HL-60/S4 (cell line): Measurements from ENCODE around the gene HPCAL1.

Experiments used
- in situ Hi-C: fragments of 300-500 bp; cut with MboI; formaldehyde crosslinking; loops from 2 replicates; pipeline ENCODE4 v1.14.3; 2022; ENCODE audit warnings: low sequenced_read_pairs

HPCAL1 gene

GRCh38 chr2:10415048-10415447 is 112.3 kb downstream of the HPCAL1 start:
- in situ Hi-C loops = loop anchor here (10.0 kb wide), 1 partner anchor 280 kb away; no protein-coding TSS in a partner anchor

GRCh38 chr2:10415640-10416039 is 112.9 kb downstream of the HPCAL1 start:
- in situ Hi-C loops = loop anchor here (10.0 kb wide), 1 partner anchor 281 kb away; no protein-coding TSS in a partner anchor

- in situ Hi-C loops = loop anchor here (10.0 kb wide), 1 partner anchor 283 kb away; no protein-coding TSS in a partner anchor
Observed at GRCh38 chr2:10417551-10418335, 115.0 kb downstream of the HPCAL1 start.

- in situ Hi-C loops = loop anchor here (10.0 kb wide), 1 partner anchor 285 kb away; no protein-coding TSS in a partner anchor
Observed at GRCh38 chr2:10419553-10420257, 117.0 kb downstream of the HPCAL1 start.

- in situ Hi-C loops = no loop called here
Observed at GRCh38 chr2:10422251-10422650, 119.5 kb downstream of the HPCAL1 start.

- in situ Hi-C loops = no loop called here
Observed at GRCh38 chr2:10422732-10423399, 120.2 kb downstream of the HPCAL1 start.

GRCh38 chr2:10423400-10423774 is 120.7 kb downstream of the HPCAL1 start:
- in situ Hi-C loops = no loop called here

GRCh38 chr2:10424051-10424450 is 121.3 kb downstream of the HPCAL1 start:
- in situ Hi-C loops = no loop called here

GRCh38 chr2:10424916-10425505 is 122.3 kb downstream of the HPCAL1 start:
- in situ Hi-C loops = loop anchor here (25.0 kb wide), 1 partner anchor 638 kb away; no protein-coding TSS in a partner anchor

GRCh38 chr2:10425699-10426098 is 123.0 kb downstream of the HPCAL1 start:
- in situ Hi-C loops = loop anchor here (25.0 kb wide), 1 partner anchor 638 kb away; no protein-coding TSS in a partner anchor

- in situ Hi-C loops = loop anchor here (25.0 kb wide), 1 partner anchor 640 kb away; no protein-coding TSS in a partner anchor
Observed at GRCh38 chr2:10426726-10427617, 124.3 kb downstream of the HPCAL1 start.

GRCh38 chr2:10427618-10427949 is 124.9 kb downstream of the HPCAL1 start:
- in situ Hi-C loops = loop anchor here (25.0 kb wide), 1 partner anchor 640 kb away; no protein-coding TSS in a partner anchor

- in situ Hi-C loops = loop anchor here (25.0 kb wide), 1 partner anchor 641 kb away; no protein-coding TSS in a partner anchor
Observed at GRCh38 chr2:10428355-10428754, 125.7 kb downstream of the HPCAL1 start.

- in situ Hi-C loops = loop anchor here (25.0 kb wide), 1 partner anchor 642 kb away; no protein-coding TSS in a partner anchor
Observed at GRCh38 chr2:10428924-10429323, 126.2 kb downstream of the HPCAL1 start.

- in situ Hi-C loops = loop anchor here (25.0 kb wide), 1 partner anchor 644 kb away; no protein-coding TSS in a partner anchor
Observed at GRCh38 chr2:10430886-10431622, 128.3 kb downstream of the HPCAL1 start.

GRCh38 chr2:10431797-10432196 is 129.1 kb downstream of the HPCAL1 start:
- in situ Hi-C loops = loop anchor here (25.0 kb wide), 1 partner anchor 644 kb away; no protein-coding TSS in a partner anchor

- in situ Hi-C loops = loop anchor here (25.0 kb wide), 1 partner anchor 645 kb away; no protein-coding TSS in a partner anchor
Observed at GRCh38 chr2:10432311-10433181, 129.8 kb downstream of the HPCAL1 start.
